ENCODE data around the gene LDLRAD4. TPM values are rescaled to one million over a fixed set of nuclear protein-coding genes. Genes with fewer than 3 reads are reported as not detected.

LDLRAD4 gene
- total and polyA plus RNA-seq, 9 of the 15 experiments (the other 6 are each of a cell fraction or from before 2014, with no cell fraction given) = 0.01 TPM; not detected in 8

GRCh38 chr18:13576598-13576997 lies 358.0 kb downstream of the LDLRAD4 start:
- in situ Hi-C loops (cut with MboI) = no loop called here
- no TSS peak for BruUV-seq (replicated peaks)
- Histone ChIP-seq H3K9ac (ENCODE audit: insufficient read depth in 1 of 2, low read depth in 2 of 2, low read length in 2 of 2) (no peak overlapping the region), H3K27ac (ENCODE audit: extremely low read depth, low read depth, low read length) (no peak overlapping the region), H2AFZ (ENCODE audit: low read depth, low read length) (no peak overlapping the region), H3K27me3 (ENCODE audit: control insufficient read depth in 2 of 2, insufficient read depth in 2 of 2, low read length in 2 of 2) (peaks cover 12 to 28% of the 10 kb centered on the region in 2 experiments; a peak in 3 of 5 replicates), H3K4me3 (no peak overlapping the region), H3K4me1 (replicated peaks in 1 of 2; ENCODE audit: control insufficient read depth in 2 of 2, insufficient read depth in 2 of 2, low read length in 2 of 2) (no peaks in the 10 kb centered on the region), H3K4me2 (ENCODE audit: insufficient read depth, low read length) (no peak overlapping the region), H3K9me3 (replicated peaks; ENCODE audit: control insufficient read depth, insufficient read depth, low read depth, low read length) (no peaks in the 10 kb centered on the region), H3K36me3 (ENCODE audit: control insufficient read depth, insufficient read depth, low read length) (no peaks in the 10 kb centered on the region), H4K20me1 (replicated peaks; ENCODE audit: control insufficient read depth, insufficient read depth, low read length) (0 out of 2 replicates have a peak, but pooled peaks cover 3% of the 10 kb centered on the region), H3K79me2 (ENCODE audit: control insufficient read depth, insufficient read depth, low read length) (no peaks in the 10 kb centered on the region), H3K9me1 (ENCODE audit: control insufficient read depth, insufficient read depth, low read length) (no peaks in the 10 kb centered on the region)
- 0% methylated on average over 6 of the region's 6 CpGs for WGBS (ENCODE audit: insufficient coverage, low coverage, missing lambda C conversion rate)
- ChIA-PET CTCF (ENCODE audit: low intra/inter-chr PET ratio) (interaction anchor here (0.6 kb wide), 1 partner anchor 224 kb away, joined by 3 read pairs; no protein-coding TSS in a partner anchor), POLR2A (no interaction called here)
- ATAC-seq (no peak), FAIRE-seq (no peak), DNase-seq (ENCODE audit: extremely low read depth in 1 of 4, low spot score in 3 of 4) (no peak)
- intact Hi-C loops (cut with micrococcal nuclease) = no loop called here
- TF ChIP-seq, protein P1, sequence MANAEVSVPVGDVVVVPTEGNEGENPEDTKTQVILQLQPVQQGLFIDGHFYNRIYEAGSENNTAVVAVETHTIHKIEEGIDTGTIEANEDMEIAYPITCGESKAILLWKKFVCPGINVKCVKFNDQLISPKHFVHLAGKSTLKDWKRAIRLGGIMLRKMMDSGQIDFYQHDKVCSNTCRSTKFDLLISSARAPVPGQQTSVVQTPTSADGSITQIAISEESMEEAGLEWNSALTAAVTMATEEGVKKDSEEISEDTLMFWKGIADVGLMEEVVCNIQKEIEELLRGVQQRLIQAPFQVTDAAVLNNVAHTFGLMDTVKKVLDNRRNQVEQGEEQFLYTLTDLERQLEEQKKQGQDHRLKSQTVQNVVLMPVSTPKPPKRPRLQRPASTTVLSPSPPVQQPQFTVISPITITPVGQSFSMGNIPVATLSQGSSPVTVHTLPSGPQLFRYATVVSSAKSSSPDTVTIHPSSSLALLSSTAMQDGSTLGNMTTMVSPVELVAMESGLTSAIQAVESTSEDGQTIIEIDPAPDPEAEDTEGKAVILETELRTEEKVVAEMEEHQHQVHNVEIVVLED (CRISPR knock-in tag; IDR thresholded peaks at IDR 0.05) = no peak
- TF ChIP-seq PKNOX1 (IDR thresholded peaks at IDR 0.05) = no peak
- TF ChIP-seq NFRKB (IDR thresholded peaks at IDR 0.05; ENCODE audit: low read depth) = no peak
- no peak for TF ChIP-seq NONO (IDR thresholded peaks at IDR 0.05; ENCODE audit: low read depth in 2 of 2, low read length in 1 of 2)
- no peak for TF ChIP-seq MTF1 (CRISPR knock-in tag; IDR thresholded peaks at IDR 0.05; ENCODE audit: borderline replicate concordance)
- no peak for TF ChIP-seq SNIP1 (IDR thresholded peaks at IDR 0.05; ENCODE audit: low read depth)
- no peak for TF ChIP-seq SMAD4 (CRISPR knock-in tag; conservative IDR thresholded peaks at IDR 0.05)
- TF ChIP-seq POLR2B (IDR thresholded peaks at IDR 0.05; ENCODE audit: low read depth, partially characterized antibody) = no peak
- TF ChIP-seq XRCC5 (IDR thresholded peaks at IDR 0.05; ENCODE audit: low read depth, low read length) = no peak
- TF ChIP-seq ZNF561 (CRISPR knock-in tag; conservative IDR thresholded peaks at IDR 0.05) = no peak
- TF ChIP-seq NCOA2 (IDR thresholded peaks at IDR 0.05; ENCODE audit: partially characterized antibody in 2 of 2) = no peak
- no peak for TF ChIP-seq NELFE (IDR thresholded peaks at IDR 0.05; ENCODE audit: insufficient read depth, insufficient read length)
- TF ChIP-seq SMC3 (conservative IDR thresholded peaks at IDR 0.05; ENCODE audit: insufficient read depth, low read depth, low read length) = no peak
- TF ChIP-seq ZNF76 (CRISPR knock-in tag; IDR thresholded peaks at IDR 0.05; ENCODE audit: borderline replicate concordance) = no peak

Data from K562 (cell line).